GM12878 (cell line): ENCODE data around the gene PES1. TPM values are rescaled to one million over a fixed set of nuclear protein-coding genes. Genes with fewer than 3 reads are reported as not detected.

ENCODE experiments used
- ATAC-seq: fragments of 200-7000 bp; cut with Tn5 transposase; 3 replicates; pipeline ENCODE4 v1.9.1; 2020; ENCODE audit warnings: mild to moderate bottlenecking, moderate library complexity
- BruUV-seq: library from RNA; stranded (reverse); fragments of 400-500 nt; replicated peaks from 2 replicates; lab custom pipeline; 2021; lab: Mats Ljungman, UMichigan
- CTCF ChIA-PET: fragments of 300-600 bp; sonication (Branson Sonifier 250); formaldehyde crosslinking; extraction: SDS; loops from one replicate; lab custom pipeline; 2021; ENCODE audit warnings: inconsistent platforms; lab: Yijun Ruan, JAX
- POLR2A ChIA-PET: fragments of 350-600 bp; formaldehyde crosslinking; extraction: SDS; loops from one replicate; lab custom pipeline; 2021; ENCODE audit warnings: inconsistent platforms; lab: Charles Lee
- RAD21 ChIA-PET: fragments of 300-600 bp; sonication (Branson Sonifier 250); formaldehyde crosslinking; loops from one replicate; lab custom pipeline; 2023; ENCODE audit warnings: antibody characterized with exemption; ENCODE audit not compliant: unreplicated experiment; lab: Charles Lee
- SMC1A ChIA-PET: fragments of 300-600 bp; sonication (Branson Sonifier 250); formaldehyde crosslinking; loops from one replicate; lab custom pipeline; 2023; ENCODE audit not compliant: unreplicated experiment, uncharacterized antibody; lab: Charles Lee
- DNase-seq: peaks from one replicate; pipeline ENCODE4 v3.0.0-alpha.2; 2011; ENCODE audit warnings: low read depth, low spot score
- FAIRE-seq: peaks from 3 replicates; lab custom pipeline; 2011; peaks lifted over from hg19 to GRCh38; lab: Jason Lieb, UNC
- H2AFZ ChIP-seq: 2 replicates; pipeline ENCODE4 v1.6.0; 2011; ENCODE audit warnings: low read depth, low read length, control low read depth; ENCODE audit not compliant: control insufficient read depth
- H3K27ac ChIP-seq: 2 replicates; pipeline ENCODE4 v1.5.1; 2011; ENCODE audit warnings: control low read depth; ENCODE audit not compliant: control insufficient read depth, insufficient read depth
- H3K27me3 ChIP-seq, 2 experiments: replicated peaks in 1 of 2; 2 replicates each; pipeline versions ENCODE4 v1.6.0 to v1.6.1; 2011; ENCODE audit warnings: low read length in 1 of 2; ENCODE audit not compliant: control insufficient read depth in 2 of 2, insufficient read depth in 2 of 2
- H3K36me3 ChIP-seq, 2 experiments: 2 replicates each; pipeline ENCODE4 v1.5.1; 2011; ENCODE audit warnings: low read length in 1 of 2; ENCODE audit not compliant: control insufficient read depth in 2 of 2, insufficient read depth in 2 of 2
- H3K4me1 ChIP-seq: 2 replicates; pipeline ENCODE4 v1.6.1; 2011; ENCODE audit warnings: mild to moderate bottlenecking, low read length, moderate library complexity, mixed read lengths; ENCODE audit not compliant: control insufficient read depth, insufficient read depth
- H3K4me2 ChIP-seq: 2 replicates; pipeline ENCODE4 v1.6.0; 2011; ENCODE audit warnings: control low read depth; ENCODE audit not compliant: control insufficient read depth, insufficient read depth
- H3K4me3 ChIP-seq: fragments of 200-600 bp; sonication (generic); 2 replicates; pipeline ENCODE4 v1.5.1; 2016
- H3K79me2 ChIP-seq: 2 replicates; pipeline ENCODE4 v1.6.0; 2011; ENCODE audit warnings: low read length; ENCODE audit not compliant: control insufficient read depth, insufficient read depth
- H3K9ac ChIP-seq: 2 replicates; pipeline ENCODE4 v1.8.0; 2011; ENCODE audit warnings: low read length, control low read depth, mixed read lengths; ENCODE audit not compliant: control insufficient read depth, insufficient read depth
- H3K9me3 ChIP-seq: replicated peaks from 3 replicates; pipeline ENCODE4 v1.5.1; 2011; ENCODE audit warnings: mild to moderate bottlenecking, low read length; ENCODE audit not compliant: control insufficient read depth, insufficient read depth
- H4K20me1 ChIP-seq: 2 replicates; pipeline ENCODE4 v1.6.0; 2011; ENCODE audit not compliant: control insufficient read depth, insufficient read depth
- FOXK2 ChIP-seq: fragments of 450-650 bp; IDR thresholded peaks from 2 replicates; pipeline ENCODE4 v1.6.1; 2017; ENCODE audit warnings: mild to moderate bottlenecking, moderate library complexity
- NR2C1 ChIP-seq: fragments of 450-650 bp; IDR thresholded peaks from 2 replicates; pipeline ENCODE4 v1.6.1; 2017; ENCODE audit warnings: antibody characterized with exemption, mild to moderate bottlenecking, moderate library complexity
- YBX1 ChIP-seq: fragments of 450-650 bp; IDR thresholded peaks from 2 replicates; pipeline ENCODE4 v1.6.1; 2016; ENCODE audit warnings: antibody characterized with exemption
- YY1 ChIP-seq: IDR thresholded peaks from 2 replicates; pipeline ENCODE4 v1.6.1; 2011; ENCODE audit warnings: low read depth, mild to moderate bottlenecking, low read length
- WGBS: methylation state at CpG from one replicate; pipeline ENCODE4 v1.1.6; 2016; ENCODE audit warnings: low lambda C conversion rate; ENCODE audit not compliant: insufficient replicate concordance, insufficient coverage; ENCODE audit errors: missing lambda C conversion rate; 5-methylcytosine and 5-hydroxymethylcytosine counted together
- in situ Hi-C: fragments of 300-500 bp; cut with MboI; formaldehyde crosslinking; loops from 9 replicates; pipeline ENCODE4 v1.14.3; 2018; ENCODE audit warnings: mixed read lengths
- intact Hi-C: fragments of 100-400 bp; cut with micrococcal nuclease; formaldehyde crosslinking; loops from one replicate; pipeline ENCODE4 v1.14.2; 2022; ENCODE audit not compliant: unreplicated experiment
- polyA plus RNA-seq, 11 experiments: library from polyadenylated mRNA; depleted of rRNA in 4 of 11; unstranded in 6 of 11; stranded (reverse) in 5 of 11; fragments of >200 nt; fragmentation: Nextera tagmentation in 4 of 11; fragmentation: Illumina TruSeq in 1 of 11; extraction: Ambion mirVana in 4 of 11; extraction: Trizol in 1 of 11; gene quantifications; 1 replicate in 1 of 11; 2 replicates in 10 of 11; pipeline versions ENCODE4 v1.2.1 to v1.2.3, GENCODE V29; 2011 to 2016; ENCODE audit warnings: inconsistent platforms in 2 of 11, missing spikeins in 2 of 11, low read depth in 1 of 11
- total RNA-seq, 4 experiments: library from RNA; depleted of rRNA in 3 of 4; stranded (reverse); fragments of >200 nt in 3 of 4; fragmentation: Illumina TruSeq in 1 of 4; extraction: Trizol in 1 of 4; gene quantifications; 2 replicates each; pipeline versions ENCODE4 v1.2.1 to v1.2.3, GENCODE V29; 2013 to 2021

PES1 gene
- total and polyA plus RNA-seq, 10 of the 15 experiments (the other 5 are each of a cell fraction or from before 2014, with no cell fraction given) = 6.9 to 139 (median 106) TPM

DNA sequence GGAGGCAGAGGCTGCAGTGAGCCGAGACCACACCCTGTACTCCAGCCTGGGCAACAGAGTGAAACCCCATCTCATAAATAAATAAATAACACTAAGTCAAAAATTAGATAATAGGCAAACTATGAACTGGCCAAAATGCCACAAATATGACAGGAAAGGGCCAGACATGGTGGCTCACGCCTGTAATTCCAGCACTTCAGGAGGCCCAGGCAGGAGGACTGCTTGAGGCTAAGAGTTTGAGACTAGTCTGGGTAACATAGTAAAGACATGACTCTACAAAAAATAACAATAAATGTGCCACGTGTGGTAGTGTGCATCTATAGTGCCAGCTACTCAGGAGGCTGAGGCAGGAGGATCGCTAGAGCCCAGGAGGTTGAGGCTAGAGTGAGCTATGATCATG, 65.1 kb downstream of the PES1 start:
- FAIRE-seq = no peak
- no peaks in the 10 kb centered on the region for H3K4me1 ChIP-seq
- POLR2A ChIA-PET = no interaction called here
- no peak overlapping the region for H3K4me2 ChIP-seq
- in situ Hi-C loops (no loop called here), intact Hi-C loops (no loop called here)
- ATAC-seq = no peak
- BruUV-seq = no TSS peak
- no peak overlapping the region for H3K9ac ChIP-seq
- H3K4me3 ChIP-seq = no peak overlapping the region
- no peaks in the 10 kb centered on the region for H3K79me2 ChIP-seq
- H3K9me3 ChIP-seq = no peaks in the 10 kb centered on the region
- RAD21 ChIA-PET = no interaction called here
- H3K36me3 ChIP-seq = no peaks in the 10 kb centered on the region
- WGBS = 16% methylated on average over 4 of the region's 4 CpGs
- CTCF ChIA-PET = no interaction called here
- DNase-seq = no peak
- H3K27ac ChIP-seq = no peak overlapping the region
- H2AFZ ChIP-seq = no peak overlapping the region
- no peaks in the 10 kb centered on the region for H4K20me1 ChIP-seq
- TF ChIP-seq YY1 (no peak), YBX1 (no peak), NR2C1 (no peak), FOXK2 (no peak)
- SMC1A ChIA-PET = no interaction called here
- H3K27me3 ChIP-seq = peaks cover 0 to 4% of the 10 kb centered on the region in 2 experiments; a peak in 2 of 4 replicates

Other genes with a start within 250 kb of the PES1 start
Only the 7 nearest of the 13 such genes appear.
- not detected in 2 replicates for gene SEC14L4, start 86.2 kb downstream of the PES1 start, total RNA-seq (2014; rRNA removed)
- gene SEC14L4, start 86.2 kb downstream of the PES1 start, total RNA-seq (2014; rRNA removed; fragmentation: Illumina TruSeq; extraction: Trizol) = not detected in 2 replicates
- not detected in 2 replicates for gene SEC14L4, start 86.2 kb downstream of the PES1 start, total RNA-seq (2021)
- not detected in 2 replicates for gene SEC14L4, start 86.2 kb downstream of the PES1 start, polyA plus RNA-seq (2011; rRNA removed)
- gene SEC14L4, start 86.2 kb downstream of the PES1 start, polyA plus RNA-seq (2014; fragmentation: Illumina TruSeq; extraction: Trizol) = not detected in 2 replicates
- not detected for gene SEC14L4, start 86.2 kb downstream of the PES1 start, polyA plus RNA-seq (2014; fragmentation: Nextera tagmentation; extraction: Ambion mirVana)
- gene SEC14L4, start 86.2 kb downstream of the PES1 start, polyA plus RNA-seq (2014; rRNA removed) = not detected in 2 replicates
- not detected for gene SEC14L4, start 86.2 kb downstream of the PES1 start, polyA plus RNA-seq (2016; fragmentation: Nextera tagmentation; extraction: Ambion mirVana)
- gene SEC14L6, start 45.2 kb downstream of the PES1 start, total RNA-seq (2014; rRNA removed) = not detected in 2 replicates
- not detected in 2 replicates for gene SEC14L6, start 45.2 kb downstream of the PES1 start, total RNA-seq (2014; rRNA removed; fragmentation: Illumina TruSeq; extraction: Trizol)
- gene SEC14L6, start 45.2 kb downstream of the PES1 start, total RNA-seq (2021) = not detected in 2 replicates
- not detected in 2 replicates for gene SEC14L6, start 45.2 kb downstream of the PES1 start, polyA plus RNA-seq (2011; rRNA removed)
- gene SEC14L6, start 45.2 kb downstream of the PES1 start, polyA plus RNA-seq (2014; fragmentation: Illumina TruSeq; extraction: Trizol) = not detected in 2 replicates
- gene SEC14L6, start 45.2 kb downstream of the PES1 start, polyA plus RNA-seq (2014; fragmentation: Nextera tagmentation; extraction: Ambion mirVana) = not detected
- not detected in 2 replicates for gene SEC14L6, start 45.2 kb downstream of the PES1 start, polyA plus RNA-seq (2014; rRNA removed)
- gene SEC14L6, start 45.2 kb downstream of the PES1 start, polyA plus RNA-seq (2016; fragmentation: Nextera tagmentation; extraction: Ambion mirVana) = not detected
- not detected in 2 replicates for gene GAL3ST1, start 17.2 kb downstream of the PES1 start, total RNA-seq (2014; rRNA removed)
- gene GAL3ST1, start 17.2 kb downstream of the PES1 start, total RNA-seq (2014; rRNA removed; fragmentation: Illumina TruSeq; extraction: Trizol) = not detected in 2 replicates
- gene GAL3ST1, start 17.2 kb downstream of the PES1 start, total RNA-seq (2021) = not detected in 2 replicates
- not detected in 2 replicates for gene GAL3ST1, start 17.2 kb downstream of the PES1 start, polyA plus RNA-seq (2011; rRNA removed)
- gene GAL3ST1, start 17.2 kb downstream of the PES1 start, polyA plus RNA-seq (2014; fragmentation: Illumina TruSeq; extraction: Trizol) = not detected in 2 replicates
- gene GAL3ST1, start 17.2 kb downstream of the PES1 start, polyA plus RNA-seq (2014; fragmentation: Nextera tagmentation; extraction: Ambion mirVana) = not detected
- 0.09 TPM in 1 of 2 replicates, not detected in the other for gene GAL3ST1, start 17.2 kb downstream of the PES1 start, polyA plus RNA-seq (2014; rRNA removed)
- gene GAL3ST1, start 17.2 kb downstream of the PES1 start, polyA plus RNA-seq (2016; fragmentation: Nextera tagmentation; extraction: Ambion mirVana) = not detected
- 13.0 and 15.6 TPM in 2 replicates for gene TCN2, start 15.3 kb upstream of the PES1 start, total RNA-seq (2014; rRNA removed)
- 6.9 and 7.7 TPM in 2 replicates for gene TCN2, start 15.3 kb upstream of the PES1 start, total RNA-seq (2014; rRNA removed; fragmentation: Illumina TruSeq; extraction: Trizol)
- 10.3 and 11.0 TPM in 2 replicates for gene TCN2, start 15.3 kb upstream of the PES1 start, total RNA-seq (2021)
- gene TCN2, start 15.3 kb upstream of the PES1 start, polyA plus RNA-seq (2011; rRNA removed) = 2.3 and 5.4 TPM in 2 replicates
- 7.8 and 11.1 TPM in 2 replicates for gene TCN2, start 15.3 kb upstream of the PES1 start, polyA plus RNA-seq (2014; fragmentation: Illumina TruSeq; extraction: Trizol)
- gene TCN2, start 15.3 kb upstream of the PES1 start, polyA plus RNA-seq (2014; fragmentation: Nextera tagmentation; extraction: Ambion mirVana) = 10 to 100 TPM; 15.9 to 21.8 TPM
- 8.0 and 9.5 TPM in 2 replicates for gene TCN2, start 15.3 kb upstream of the PES1 start, polyA plus RNA-seq (2014; rRNA removed)
- 10 to 100 TPM; 10.9 to 12.4 TPM for gene TCN2, start 15.3 kb upstream of the PES1 start, polyA plus RNA-seq (2016; fragmentation: Nextera tagmentation; extraction: Ambion mirVana)
- gene SLC35E4, start 43.9 kb upstream of the PES1 start, total RNA-seq (2014; rRNA removed) = 5.3 and 5.7 TPM in 2 replicates
- gene SLC35E4, start 43.9 kb upstream of the PES1 start, total RNA-seq (2014; rRNA removed; fragmentation: Illumina TruSeq; extraction: Trizol) = 1.0 and 1.3 TPM in 2 replicates
- 3.8 and 5.1 TPM in 2 replicates for gene SLC35E4, start 43.9 kb upstream of the PES1 start, total RNA-seq (2021)
- 1.3 and 2.5 TPM in 2 replicates for gene SLC35E4, start 43.9 kb upstream of the PES1 start, polyA plus RNA-seq (2011; rRNA removed)
- 0.10 and 0.66 TPM in 2 replicates for gene SLC35E4, start 43.9 kb upstream of the PES1 start, polyA plus RNA-seq (2014; fragmentation: Illumina TruSeq; extraction: Trizol)
- gene SLC35E4, start 43.9 kb upstream of the PES1 start, polyA plus RNA-seq (2014; fragmentation: Nextera tagmentation; extraction: Ambion mirVana) = under 1 TPM in 1 of 2 experiments, not detected in 1; 0.16 TPM
- gene SLC35E4, start 43.9 kb upstream of the PES1 start, polyA plus RNA-seq (2014; rRNA removed) = 3.2 and 3.3 TPM in 2 replicates
- gene SLC35E4, start 43.9 kb upstream of the PES1 start, polyA plus RNA-seq (2016; fragmentation: Nextera tagmentation; extraction: Ambion mirVana) = 1 to 10 TPM; 2.9 to 3.9 TPM
- 4.9 and 8.2 TPM in 2 replicates for gene DUSP18, start 76.0 kb upstream of the PES1 start, total RNA-seq (2014; rRNA removed)
- gene DUSP18, start 76.0 kb upstream of the PES1 start, total RNA-seq (2014; rRNA removed; fragmentation: Illumina TruSeq; extraction: Trizol) = 5.5 TPM in 2 replicates
- gene DUSP18, start 76.0 kb upstream of the PES1 start, total RNA-seq (2021) = 7.0 and 7.2 TPM in 2 replicates
- 7.4 and 11.3 TPM in 2 replicates for gene DUSP18, start 76.0 kb upstream of the PES1 start, polyA plus RNA-seq (2011; rRNA removed)
- gene DUSP18, start 76.0 kb upstream of the PES1 start, polyA plus RNA-seq (2014; fragmentation: Illumina TruSeq; extraction: Trizol) = 7.1 and 7.2 TPM in 2 replicates
- gene DUSP18, start 76.0 kb upstream of the PES1 start, polyA plus RNA-seq (2014; fragmentation: Nextera tagmentation; extraction: Ambion mirVana) = 1 to 10 TPM; 1.9 to 2.5 TPM
- 7.5 and 8.9 TPM in 2 replicates for gene DUSP18, start 76.0 kb upstream of the PES1 start, polyA plus RNA-seq (2014; rRNA removed)
- gene DUSP18, start 76.0 kb upstream of the PES1 start, polyA plus RNA-seq (2016; fragmentation: Nextera tagmentation; extraction: Ambion mirVana) = 10 to 100 TPM; 10.9 to 11.9 TPM
- gene OSBP2, start 103.0 kb upstream of the PES1 start, total RNA-seq (2014; rRNA removed) = 5.0 and 5.8 TPM in 2 replicates
- gene OSBP2, start 103.0 kb upstream of the PES1 start, total RNA-seq (2014; rRNA removed; fragmentation: Illumina TruSeq; extraction: Trizol) = 3.4 and 3.5 TPM in 2 replicates
- gene OSBP2, start 103.0 kb upstream of the PES1 start, total RNA-seq (2021) = 7.3 and 7.7 TPM in 2 replicates
- gene OSBP2, start 103.0 kb upstream of the PES1 start, polyA plus RNA-seq (2011; rRNA removed) = 0.39 and 0.77 TPM in 2 replicates
- gene OSBP2, start 103.0 kb upstream of the PES1 start, polyA plus RNA-seq (2014; fragmentation: Illumina TruSeq; extraction: Trizol) = 2.8 and 4.5 TPM in 2 replicates
- under 1 TPM; 0.11 to 0.26 TPM for gene OSBP2, start 103.0 kb upstream of the PES1 start, polyA plus RNA-seq (2014; fragmentation: Nextera tagmentation; extraction: Ambion mirVana)
- gene OSBP2, start 103.0 kb upstream of the PES1 start, polyA plus RNA-seq (2014; rRNA removed) = 5.0 and 5.7 TPM in 2 replicates
- gene OSBP2, start 103.0 kb upstream of the PES1 start, polyA plus RNA-seq (2016; fragmentation: Nextera tagmentation; extraction: Ambion mirVana) = 1 to 10 TPM; 3.5 to 3.7 TPM